Liver (tissue), 3 donors: Measurements from ENCODE around the gene PLAC9.

Experiments used
- ATF3 ChIP-seq: IDR thresholded peaks from 2 replicates; pipeline ENCODE4 v1.6.1; 2016; ENCODE audit warnings: antibody characterized with exemption
- CTCF ChIP-seq: fragments of 150-350 bp; IDR thresholded peaks from 2 replicates; pipeline ENCODE4 v1.5.1; 2017; ENCODE audit warnings: improper control_type of control experiment, low read depth, low read length; ENCODE audit not compliant: missing input control
- EGR1 ChIP-seq, 2 donors: IDR thresholded peaks; 2 replicates each; pipeline ENCODE4 v1.6.1; 2016 to 2018; ENCODE audit warnings: antibody characterized with exemption in 2 of 2, low read depth in 2 of 2
- FOXA1 ChIP-seq: IDR thresholded peaks from 2 replicates; pipeline ENCODE4 v1.6.1; 2016; ENCODE audit warnings: antibody characterized with exemption
- GABPA ChIP-seq, 2 donors: IDR thresholded peaks in 1 of 2; conservative IDR thresholded peaks in 1 of 2; 2 replicates each; pipeline ENCODE4 v1.6.1; 2016; ENCODE audit warnings: antibody characterized with exemption in 2 of 2, mild to moderate bottlenecking in 1 of 2, moderate library complexity in 1 of 2
- JUND ChIP-seq, 2 donors: IDR thresholded peaks; 2 replicates each; pipeline ENCODE4 v1.6.1; 2016; ENCODE audit warnings: antibody characterized with exemption in 2 of 2
- RAD21 ChIP-seq, 2 donors: IDR thresholded peaks; 2 replicates each; pipeline ENCODE4 v1.6.1; 2016; ENCODE audit warnings: antibody characterized with exemption in 2 of 2, mild to moderate bottlenecking in 2 of 2
- RXRA ChIP-seq, 2 donors: IDR thresholded peaks; 2 replicates each; pipeline ENCODE4 v1.6.1; 2017 to 2018; ENCODE audit warnings: antibody characterized with exemption in 2 of 2, mild to moderate bottlenecking in 1 of 2
- SP1 ChIP-seq: IDR thresholded peaks from 2 replicates; pipeline ENCODE4 v1.6.1; 2018; ENCODE audit warnings: antibody characterized with exemption, mild to moderate bottlenecking
- TAF1 ChIP-seq: conservative IDR thresholded peaks from 2 replicates; pipeline ENCODE4 v1.6.1; 2016; ENCODE audit warnings: antibody characterized with exemption, mild to moderate bottlenecking
- YY1 ChIP-seq: IDR thresholded peaks from 2 replicates; pipeline ENCODE4 v1.6.1; 2016; ENCODE audit warnings: antibody characterized with exemption, mild to moderate bottlenecking
- TF ChIP-seq, protein P1 (sequence below): IDR thresholded peaks from 2 replicates; pipeline ENCODE4 v1.6.1; 2016; ENCODE audit warnings: antibody characterized with exemption, mild to moderate bottlenecking
- TF ChIP-seq, protein P2 (sequence below): IDR thresholded peaks from 2 replicates; pipeline ENCODE4 v1.6.1; 2016; ENCODE audit warnings: antibody characterized with exemption
- donor health status: healthy.
- donor health status: healthy.

DNA sequence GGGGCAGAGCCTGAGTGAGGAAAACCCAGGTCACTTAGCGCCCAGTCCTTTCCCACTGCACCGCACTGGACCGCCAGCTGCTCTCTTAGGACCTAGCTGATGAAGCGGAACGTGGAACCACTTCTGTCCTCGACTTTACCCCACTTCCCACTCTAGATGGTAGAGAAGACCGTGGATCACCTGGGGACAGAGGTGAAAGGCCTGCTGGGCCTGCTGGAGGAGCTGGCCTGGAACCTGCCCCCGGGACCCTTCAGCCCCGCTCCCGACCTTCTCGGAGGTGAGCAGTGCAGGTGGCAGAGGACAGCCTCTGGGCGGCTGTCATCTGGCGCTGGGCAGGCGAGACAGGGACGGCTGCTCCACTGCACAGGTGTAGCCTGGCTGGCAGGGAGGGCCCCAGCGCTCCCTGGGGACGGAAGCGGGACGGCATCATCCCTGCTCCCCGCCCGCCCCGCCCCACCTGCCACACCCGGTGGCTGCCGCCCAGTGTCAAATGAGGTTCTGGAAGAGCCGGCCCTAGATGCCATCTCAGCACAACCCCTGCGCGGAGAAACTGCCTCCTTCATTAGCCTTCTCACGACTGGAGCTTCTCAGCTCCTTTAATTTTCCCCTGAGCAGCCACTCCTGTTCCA, 11.7 kb downstream of the PLAC9 start:
- TF ChIP-seq CTCF (no peak), GABPA (IDR thresholded peaks at IDR 0.05 in 1 of 2, conservative IDR thresholded peaks at IDR 0.05 in 1 of 2) (no peak), SP1 (no peak), JUND (IDR thresholded peaks at IDR 0.05) (no peak), YY1 (no peak), RAD21 (IDR thresholded peaks at IDR 0.05) (no peak), ATF3 (no peak), TAF1 (no peak), FOXA1 (no peak), RXRA (IDR thresholded peaks at IDR 0.05) (no peak), EGR1 (IDR thresholded peaks at IDR 0.05; ENCODE audit: low read depth in 2 of 2) (no peak)
- TF ChIP-seq, protein P1, sequence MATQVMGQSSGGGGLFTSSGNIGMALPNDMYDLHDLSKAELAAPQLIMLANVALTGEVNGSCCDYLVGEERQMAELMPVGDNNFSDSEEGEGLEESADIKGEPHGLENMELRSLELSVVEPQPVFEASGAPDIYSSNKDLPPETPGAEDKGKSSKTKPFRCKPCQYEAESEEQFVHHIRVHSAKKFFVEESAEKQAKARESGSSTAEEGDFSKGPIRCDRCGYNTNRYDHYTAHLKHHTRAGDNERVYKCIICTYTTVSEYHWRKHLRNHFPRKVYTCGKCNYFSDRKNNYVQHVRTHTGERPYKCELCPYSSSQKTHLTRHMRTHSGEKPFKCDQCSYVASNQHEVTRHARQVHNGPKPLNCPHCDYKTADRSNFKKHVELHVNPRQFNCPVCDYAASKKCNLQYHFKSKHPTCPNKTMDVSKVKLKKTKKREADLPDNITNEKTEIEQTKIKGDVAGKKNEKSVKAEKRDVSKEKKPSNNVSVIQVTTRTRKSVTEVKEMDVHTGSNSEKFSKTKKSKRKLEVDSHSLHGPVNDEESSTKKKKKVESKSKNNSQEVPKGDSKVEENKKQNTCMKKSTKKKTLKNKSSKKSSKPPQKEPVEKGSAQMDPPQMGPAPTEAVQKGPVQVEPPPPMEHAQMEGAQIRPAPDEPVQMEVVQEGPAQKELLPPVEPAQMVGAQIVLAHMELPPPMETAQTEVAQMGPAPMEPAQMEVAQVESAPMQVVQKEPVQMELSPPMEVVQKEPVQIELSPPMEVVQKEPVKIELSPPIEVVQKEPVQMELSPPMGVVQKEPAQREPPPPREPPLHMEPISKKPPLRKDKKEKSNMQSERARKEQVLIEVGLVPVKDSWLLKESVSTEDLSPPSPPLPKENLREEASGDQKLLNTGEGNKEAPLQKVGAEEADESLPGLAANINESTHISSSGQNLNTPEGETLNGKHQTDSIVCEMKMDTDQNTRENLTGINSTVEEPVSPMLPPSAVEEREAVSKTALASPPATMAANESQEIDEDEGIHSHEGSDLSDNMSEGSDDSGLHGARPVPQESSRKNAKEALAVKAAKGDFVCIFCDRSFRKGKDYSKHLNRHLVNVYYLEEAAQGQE = no peak
- TF ChIP-seq, protein P2, sequence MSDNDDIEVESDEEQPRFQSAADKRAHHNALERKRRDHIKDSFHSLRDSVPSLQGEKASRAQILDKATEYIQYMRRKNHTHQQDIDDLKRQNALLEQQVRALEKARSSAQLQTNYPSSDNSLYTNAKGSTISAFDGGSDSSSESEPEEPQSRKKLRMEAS = no peak
